HCT116 (cell line): Measurements from ENCODE around the gene AGFG2. TPM values are rescaled to one million over a fixed set of nuclear protein-coding genes. Genes with fewer than 3 reads are reported as not detected.
A peak's percentile ranks its signal among the peaks of the same experiment; 100 is the strongest.

ENCODE experiments used
- ATAC-seq: fragments of 200-7000 bp; cut with Tn5 transposase; 2 replicates; pipeline ENCODE4 v1.9.1; 2020; ENCODE audit warnings: mild to moderate bottlenecking, moderate library complexity
- BruUV-seq: library from RNA; stranded (reverse); fragments of 400-500 nt; replicated peaks from 2 replicates; lab custom pipeline; 2021; lab: Mats Ljungman, UMichigan
- CTCF ChIA-PET: fragments of 300-600 bp; sonication (Branson Sonifier 250); formaldehyde crosslinking; loops from one replicate; lab custom pipeline; 2021; ENCODE audit warnings: antibody characterized with exemption; lab: Charles Lee
- POLR2A ChIA-PET: fragments of 300-600, 350-600 bp; sonication (Branson Sonifier 250); formaldehyde crosslinking; loops from one replicate; lab custom pipeline; 2021; ENCODE audit warnings: antibody characterized with exemption; lab: Charles Lee
- RAD21 ChIA-PET, 2 experiments: fragments of 300-600 bp; sonication (Branson Sonifier 250); formaldehyde crosslinking; loops; one replicate each; lab custom pipeline; 2023; ENCODE audit warnings: low total read pairs in 2 of 2; ENCODE audit not compliant: uncharacterized antibody in 2 of 2, unreplicated experiment in 2 of 2, low non-redundant PET in 1 of 2; lab: Charles Lee
- DNase-seq: peaks from one replicate; pipeline ENCODE4 v3.0.0-alpha.2; 2010; ENCODE audit warnings: low read depth, low spot score
- H2AFZ ChIP-seq: fragments of 200-600 bp; shearing (Covaris generic), sonication (generic); 2 replicates; pipeline ENCODE4 v1.6.1; 2017; ENCODE audit warnings: low read depth, mixed run types, mixed read lengths, antibody characterized with exemption, low read length; ENCODE audit not compliant: poor library complexity, severe bottlenecking
- H3K27ac ChIP-seq: 2 replicates; pipeline ENCODE4 v1.5.1; 2012; ENCODE audit warnings: low read depth, low read length
- H3K27me3 ChIP-seq: fragments of 200-600 bp; sonication (generic); 2 replicates; pipeline ENCODE4 v1.6.1; 2016; ENCODE audit warnings: mixed run types, low read length, mixed read lengths; ENCODE audit not compliant: insufficient read depth
- H3K36me3 ChIP-seq, 2 experiments: fragments of 200-500 bp in 1 of 2; fragments of 200-600 bp in 1 of 2; sonication (Bioruptor generic) in 1 of 2; sonication (generic) in 1 of 2; 2 replicates each; pipeline versions ENCODE4 v1.5.1 to v1.6.1; 2014 to 2016; ENCODE audit warnings: low read length in 2 of 2, inconsistent platforms in 1 of 2, mixed read lengths in 1 of 2, mixed run types in 1 of 2; ENCODE audit not compliant: insufficient read depth in 2 of 2, control insufficient read depth in 1 of 2
- H3K4me1 ChIP-seq, 2 experiments: fragments of 200-600 bp in 1 of 2; sonication (generic) in 1 of 2; 2 replicates each; pipeline versions ENCODE4 v1.5.1 to v1.6.1; 2012 to 2017; ENCODE audit warnings: low read length in 2 of 2, inconsistent platforms in 1 of 2, mild to moderate bottlenecking in 1 of 2, mixed read lengths in 1 of 2, mixed run types in 1 of 2, moderate library complexity in 1 of 2; ENCODE audit not compliant: insufficient read depth in 2 of 2, control insufficient read depth in 1 of 2
- H3K4me2 ChIP-seq: fragments of 200-600 bp; sonication (generic); 2 replicates; pipeline ENCODE4 v1.6.1; 2017; ENCODE audit warnings: mixed run types, low read length, mixed read lengths
- H3K4me3 ChIP-seq, 2 experiments: fragments of 200-600 bp in 1 of 2; sonication (generic) in 1 of 2; replicated peaks in 1 of 2; 2 replicates each; pipeline ENCODE4 v1.5.1; 2011 to 2016; ENCODE audit warnings: low read length in 2 of 2, control low read depth in 1 of 2, low read depth in 1 of 2, mild to moderate bottlenecking in 1 of 2, mixed read lengths in 1 of 2, mixed run types in 1 of 2
- H3K79me2 ChIP-seq: fragments of 200-600 bp; sonication (generic); 2 replicates; pipeline ENCODE4 v1.6.1; 2017; ENCODE audit warnings: mild to moderate bottlenecking, mixed run types, low read length, moderate library complexity, mixed read lengths; ENCODE audit not compliant: insufficient read depth
- H3K9ac ChIP-seq: fragments of 200-600 bp; sonication (generic); 2 replicates; pipeline ENCODE4 v1.6.1; 2016; ENCODE audit warnings: low read length, mixed read lengths
- H3K9me2 ChIP-seq: fragments of 200-600 bp; sonication (generic), shearing (Covaris generic); 2 replicates; pipeline ENCODE4 v1.6.1; 2017; ENCODE audit warnings: mixed run types, mild to moderate bottlenecking, moderate library complexity; ENCODE audit not compliant: insufficient read depth
- H3K9me3 ChIP-seq, 2 experiments: fragments of 200-500 bp in 1 of 2; fragments of 200-600 bp in 1 of 2; sonication (Bioruptor generic) in 1 of 2; sonication (generic) in 1 of 2; 2 replicates each; pipeline ENCODE4 v1.6.1; 2014 to 2017; ENCODE audit warnings: low read length in 2 of 2, mixed read lengths in 2 of 2, inconsistent platforms in 1 of 2, low read depth in 1 of 2, mild to moderate bottlenecking in 1 of 2, mixed run types in 1 of 2, moderate library complexity in 1 of 2; ENCODE audit not compliant: control insufficient read depth in 1 of 2, insufficient read depth in 1 of 2
- H4K20me1 ChIP-seq: fragments of 200-600 bp; sonication (generic), shearing (Covaris generic); 2 replicates; pipeline ENCODE4 v1.6.1; 2017; ENCODE audit warnings: mixed run types, mild to moderate bottlenecking, moderate library complexity; ENCODE audit not compliant: insufficient read depth
- CBX3 ChIP-seq: IDR thresholded peaks from 2 replicates; pipeline ENCODE4 v1.6.1; 2012; ENCODE audit warnings: low read depth
- JUND ChIP-seq: IDR thresholded peaks from 2 replicates; pipeline ENCODE4 v1.6.1; 2012
- POLR2AphosphoS5 ChIP-seq: IDR thresholded peaks from 2 replicates; pipeline ENCODE4 v1.6.1; 2011; ENCODE audit warnings: mild to moderate bottlenecking, low read depth, low read length, moderate library complexity
- RAD21 ChIP-seq: IDR thresholded peaks from 2 replicates; pipeline ENCODE4 v1.6.1; 2012; ENCODE audit warnings: low read depth, mild to moderate bottlenecking
- TCF7L2 ChIP-seq: IDR thresholded peaks from 2 replicates; pipeline ENCODE4 v1.7.0; 2011; ENCODE audit warnings: borderline replicate concordance, inconsistent platforms; ENCODE audit not compliant: insufficient read depth, insufficient read length; ENCODE audit errors: extremely low read depth
- YY1 ChIP-seq: IDR thresholded peaks from 2 replicates; pipeline ENCODE4 v1.6.1; 2011; ENCODE audit warnings: low read length, low read depth, moderate library complexity, mild to moderate bottlenecking; ENCODE audit not compliant: insufficient replicate concordance; ENCODE audit errors: extremely low read depth
- intact Hi-C: fragments of 100-400 bp; cut with micrococcal nuclease; formaldehyde crosslinking; loops from 2 replicates; pipeline ENCODE4 v1.10.0; 2022
- total RNA-seq: library from RNA; stranded (reverse); gene quantifications from one replicate; pipeline ENCODE4 v1.2.1, GENCODE V29; 2021; ENCODE audit not compliant: unreplicated experiment
- TF ChIP-seq, protein P1 (sequence below): IDR thresholded peaks from 2 replicates; pipeline ENCODE4 v1.6.1; 2011; ENCODE audit warnings: mild to moderate bottlenecking, low read length, moderate library complexity; ENCODE audit not compliant: insufficient replicate concordance; ENCODE audit errors: extremely low read depth

The AGFG2 gene
- total RNA-seq, 1 experiment from 2014 or later: 14.0 TPM

DNA sequence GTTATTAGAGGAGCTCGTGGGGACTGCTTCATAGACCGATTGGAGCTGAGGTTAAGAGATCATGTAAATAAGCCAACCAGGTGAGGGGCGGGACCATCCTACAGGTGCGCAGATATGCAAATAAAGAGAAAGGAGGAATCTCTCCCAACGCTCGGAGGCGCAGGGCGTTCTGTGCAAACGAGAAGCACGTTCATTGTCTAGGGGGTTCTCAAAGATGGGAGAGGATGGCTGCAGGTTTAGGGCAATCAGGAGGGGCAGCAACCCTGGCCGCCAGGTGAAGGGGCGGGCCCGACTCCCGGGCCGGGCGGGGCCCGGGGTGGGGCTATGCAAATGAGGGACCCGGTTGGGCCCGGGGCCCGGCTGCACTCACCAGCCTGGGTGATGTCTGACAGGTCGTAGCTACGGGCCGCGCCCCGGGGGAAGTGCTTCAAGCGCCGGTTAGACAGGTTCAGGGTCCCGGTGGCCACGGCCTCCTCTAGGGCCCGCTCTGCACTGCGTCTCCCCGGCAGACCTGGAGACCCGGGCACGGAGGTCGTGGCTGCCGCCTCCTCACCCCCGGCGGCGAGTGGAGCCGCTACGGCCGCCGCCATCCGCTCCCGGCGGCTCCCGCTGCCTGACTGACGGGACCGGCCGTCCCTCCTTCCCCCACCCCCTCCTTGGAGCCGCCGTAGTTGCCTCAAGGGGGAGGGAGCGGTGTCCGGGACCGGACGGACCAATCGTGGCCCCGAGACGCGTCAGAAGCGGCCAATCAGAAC is 46.7 kb downstream of the AGFG2 start, which contains the start of gene LRCH4 (continued):
- TF ChIP-seq, protein P1, sequence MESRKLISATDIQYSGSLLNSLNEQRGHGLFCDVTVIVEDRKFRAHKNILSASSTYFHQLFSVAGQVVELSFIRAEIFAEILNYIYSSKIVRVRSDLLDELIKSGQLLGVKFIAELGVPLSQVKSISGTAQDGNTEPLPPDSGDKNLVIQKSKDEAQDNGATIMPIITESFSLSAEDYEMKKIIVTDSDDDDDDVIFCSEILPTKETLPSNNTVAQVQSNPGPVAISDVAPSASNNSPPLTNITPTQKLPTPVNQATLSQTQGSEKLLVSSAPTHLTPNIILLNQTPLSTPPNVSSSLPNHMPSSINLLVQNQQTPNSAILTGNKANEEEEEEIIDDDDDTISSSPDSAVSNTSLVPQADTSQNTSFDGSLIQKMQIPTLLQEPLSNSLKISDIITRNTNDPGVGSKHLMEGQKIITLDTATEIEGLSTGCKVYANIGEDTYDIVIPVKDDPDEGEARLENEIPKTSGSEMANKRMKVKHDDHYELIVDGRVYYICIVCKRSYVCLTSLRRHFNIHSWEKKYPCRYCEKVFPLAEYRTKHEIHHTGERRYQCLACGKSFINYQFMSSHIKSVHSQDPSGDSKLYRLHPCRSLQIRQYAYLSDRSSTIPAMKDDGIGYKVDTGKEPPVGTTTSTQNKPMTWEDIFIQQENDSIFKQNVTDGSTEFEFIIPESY: peak; percentile 86
- peak; percentile 29 for TF ChIP-seq TCF7L2
- TF ChIP-seq YY1: peak; percentile 72
- TF ChIP-seq JUND: no peak
- no peak for TF ChIP-seq CBX3

DNA sequence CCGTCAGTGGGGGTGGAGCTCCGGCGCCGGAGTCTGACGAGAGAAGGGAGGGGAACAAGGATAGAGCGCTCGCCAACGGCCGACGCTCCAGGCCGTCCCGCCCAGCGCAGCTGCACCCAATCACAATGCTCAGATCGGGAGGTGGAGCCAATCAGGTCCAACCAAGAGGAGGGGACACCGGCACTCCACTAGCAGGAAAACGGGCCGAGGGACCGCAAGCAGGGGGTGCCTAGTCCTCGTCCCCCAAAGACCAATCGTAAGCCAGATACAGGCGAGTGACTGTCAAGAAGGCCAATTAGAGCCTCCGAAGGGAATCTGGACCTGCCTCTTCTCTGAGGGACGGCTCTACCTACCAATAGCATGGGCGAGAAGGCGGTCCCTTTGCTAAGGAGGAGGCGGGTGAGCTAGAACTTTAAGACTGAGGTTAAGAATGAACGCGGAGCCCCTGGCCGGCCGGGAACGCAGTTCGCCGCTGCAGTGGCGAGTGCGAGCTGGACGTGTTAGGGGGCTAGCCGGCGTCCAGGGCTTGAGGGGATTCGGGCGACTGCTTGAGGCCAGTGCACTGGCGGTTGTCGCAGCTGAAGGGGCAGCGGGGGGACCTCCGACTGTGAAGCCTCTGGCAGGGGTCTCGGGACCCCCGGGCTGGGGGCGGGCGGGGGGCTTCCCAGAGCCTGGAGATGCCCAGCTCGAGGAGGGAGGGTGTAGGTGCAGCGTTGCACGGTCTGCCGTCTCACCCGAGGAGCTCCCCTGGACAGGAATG is 47.4 kb downstream of the AGFG2 start, which contains the start of gene FBXO24:
TSS of gene FBXO24 (plus strand) at position 63 of the 760 bp plus-strand sequence. CDS start at position 361, 298 bp downstream.
- Histone ChIP-seq H3K9ac (peak within 1 kb of the TSS; percentile 91), H3K36me3 (peaks cover 3 to 4% of the 10 kb centered on the region in 2 experiments; a peak in 2 of 4 replicates), H3K27ac (peak within 1 kb of the TSS; percentile 97), H3K9me3 (no peaks in the 10 kb centered on the region), H3K27me3 (no peaks in the 10 kb centered on the region), H2AFZ (no peak within 1 kb of the TSS), H3K9me2 (no peaks in the 10 kb centered on the region), H3K4me1 (peaks cover 2 to 22% of the 10 kb centered on the region in 2 experiments; a peak in 3 of 4 replicates), H3K79me2 (peaks cover 11% of the 10 kb centered on the region; the same call in 1 of the 2 replicates), H3K4me3 (peak within 1 kb of the TSS; percentile 71 to 87), H3K4me2 (peak within 1 kb of the TSS; percentile 88), H4K20me1 (no peaks in the 10 kb centered on the region)
- DNase-seq (peak; percentile 99), ATAC-seq (peak; percentile 87)
- intact Hi-C loops: no loop called here
- TF ChIP-seq RAD21: no peak
- TF ChIP-seq POLR2AphosphoS5: peak; percentile 69
- ChIA-PET RAD21 (interaction anchor here (0.6 to 1.3 kb wide), 6 partner anchors 26 to 303 kb away, joined by 3 to 5 read pairs (median 3); partner anchors contain the start of genes MOSPD3 (in 1 of the 2) and UFSP1 (in 1 of the 2)), POLR2A (interaction anchor here (0.6 to 2.3 kb wide), 29 partner anchors 10 to 157 kb away, joined by 3 to 23 read pairs (median 4); partner anchors contain the start of genes AGFG2, MEPCE, MOSPD3 and PCOLCE), CTCF (interaction anchor here (0.7 to 2.9 kb wide), 16 partner anchors 15 to 557 kb away, joined by 3 to 12 read pairs (median 4); partner anchors contain the start of genes AGFG2, MOSPD3, PCOLCE and POP7)
- no TSS peak for BruUV-seq
